HG03066 (cell line): ENCODE measurements around the gene KRTAP8-1.

ENCODE experiments used
- ATAC-seq: cut with Tn5 transposase; IDR thresholded peaks from one replicate; pipeline ENCODE4 v1.9.1; 2021; ENCODE audit warnings: low read depth; ENCODE audit not compliant: unreplicated experiment

KRTAP8-1 gene, protein sequence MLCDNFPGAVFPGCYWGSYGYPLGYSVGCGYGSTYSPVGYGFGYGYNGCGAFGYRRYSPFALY

DNA sequence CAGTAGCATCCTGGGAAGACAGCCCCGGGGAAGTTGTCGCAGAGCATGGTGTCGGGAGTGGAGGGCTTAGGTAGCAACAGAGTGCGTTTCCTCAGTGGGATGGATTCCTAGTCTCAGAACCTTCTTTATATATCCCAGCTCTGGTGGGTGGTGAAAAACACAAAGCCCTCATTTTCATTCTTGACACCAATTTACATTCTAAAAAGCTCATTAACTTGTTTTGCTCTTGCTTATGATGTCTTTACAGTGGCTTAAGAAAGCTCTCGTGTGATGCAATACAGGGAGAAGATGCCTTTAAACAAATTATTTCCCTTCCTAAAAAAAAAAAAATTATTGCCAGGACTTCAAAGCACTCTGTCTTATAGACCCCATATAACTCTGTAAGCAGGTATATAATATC is at the start of gene KRTAP8-1:
TSS of gene KRTAP8-1 (minus strand) at position 101 of the 400 bp plus-strand sequence. CDS start at position 47, 54 bp downstream.
- ATAC-seq = no peak

DNA sequence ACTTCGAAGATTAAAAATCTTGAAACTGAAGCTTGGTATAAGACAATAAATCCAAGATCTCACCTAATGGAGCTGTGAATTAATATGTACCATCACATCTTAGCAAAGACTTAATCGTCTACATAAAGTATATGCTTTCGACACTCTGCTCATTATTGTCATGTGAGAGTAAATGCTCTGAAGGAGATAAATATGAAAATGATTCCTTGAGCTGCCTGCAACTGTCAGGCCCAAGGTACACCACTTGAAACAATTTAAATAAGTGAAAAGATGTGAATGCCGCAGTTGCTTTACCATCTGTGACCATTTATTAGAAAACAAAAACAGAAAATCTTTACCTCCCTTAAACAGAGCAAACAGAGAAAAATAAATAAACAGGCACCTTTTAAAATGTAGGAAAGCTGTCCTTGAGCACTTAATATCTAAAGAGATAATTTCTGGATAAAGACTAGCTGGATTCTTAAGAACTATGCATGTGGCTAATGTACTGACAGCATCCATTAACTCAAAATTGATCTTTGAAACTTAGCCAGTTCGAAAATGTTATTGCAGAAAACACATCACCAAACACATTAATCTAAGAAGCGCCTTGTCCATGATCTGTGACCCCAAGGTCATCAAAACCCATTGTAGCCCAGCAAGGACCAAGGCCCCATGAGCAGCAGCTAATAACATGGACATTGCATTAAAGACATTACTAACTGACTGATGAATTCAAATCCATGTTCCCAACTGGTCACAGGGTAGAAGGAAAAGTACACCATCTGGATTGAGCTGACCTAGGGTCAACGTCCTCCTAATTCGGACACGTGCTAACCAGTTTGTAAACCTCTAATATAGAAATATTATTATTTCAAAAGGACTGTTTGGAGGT is 34.8 kb upstream of the KRTAP8-1 start:
- no peak for ATAC-seq

DNA sequence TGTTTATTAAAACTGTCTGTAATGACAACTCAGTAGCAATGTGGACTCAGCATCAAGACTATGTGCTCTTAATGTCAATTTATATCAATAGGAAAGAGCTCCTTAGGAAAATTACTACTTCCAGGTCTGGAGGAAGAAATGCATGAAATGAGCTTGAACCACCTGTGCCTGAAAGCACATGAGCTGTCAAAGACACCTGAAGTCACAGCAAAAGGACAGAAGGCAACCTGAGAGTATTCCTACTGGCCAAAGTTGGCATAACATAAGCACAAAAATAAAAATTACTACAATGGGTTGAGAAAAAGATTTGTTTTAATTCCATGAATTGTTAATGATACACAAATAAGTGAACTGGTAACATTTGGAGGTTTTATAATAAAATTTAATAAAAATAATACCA is 29.9 kb upstream of the KRTAP8-1 start:
- ATAC-seq = no peak

DNA sequence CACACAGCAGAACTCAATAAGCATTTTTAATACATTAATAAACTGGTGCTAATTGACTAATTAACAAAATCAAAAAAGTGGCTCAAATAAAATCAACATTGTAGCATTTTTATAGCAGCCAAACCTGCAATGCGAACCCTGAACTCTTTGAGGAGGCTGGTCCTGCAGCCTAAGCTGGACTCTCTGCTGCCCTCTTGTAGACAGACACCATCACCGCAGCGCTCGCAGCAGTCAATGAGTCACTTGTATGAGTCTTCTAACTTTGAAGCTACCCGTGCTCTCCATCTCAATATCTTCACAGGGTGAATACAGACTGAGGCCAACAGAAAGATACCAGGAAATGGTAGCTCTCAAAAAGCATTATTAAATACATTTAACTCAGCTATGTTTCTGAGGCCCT is 26.2 kb upstream of the KRTAP8-1 start:
- ATAC-seq = no peak

DNA sequence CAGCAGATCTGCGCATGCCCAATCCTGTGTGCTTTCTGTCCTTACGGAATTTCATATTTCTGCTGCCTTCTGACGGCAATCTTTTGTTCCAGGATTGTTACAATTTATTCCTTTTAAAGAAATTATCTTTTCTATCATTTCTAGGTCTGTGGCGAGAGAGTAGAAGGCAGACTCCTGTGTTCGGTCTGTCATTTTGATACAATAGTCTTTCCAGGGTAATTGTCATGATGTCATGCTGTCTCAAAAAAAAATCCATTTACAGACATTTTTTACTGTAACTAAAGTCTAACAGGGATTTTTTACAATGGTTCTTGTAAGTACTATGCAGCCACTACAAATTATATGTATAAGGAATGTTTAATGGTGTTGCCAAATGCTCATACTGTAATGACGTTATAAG is 25.5 kb upstream of the KRTAP8-1 start:
- no peak for ATAC-seq

DNA sequence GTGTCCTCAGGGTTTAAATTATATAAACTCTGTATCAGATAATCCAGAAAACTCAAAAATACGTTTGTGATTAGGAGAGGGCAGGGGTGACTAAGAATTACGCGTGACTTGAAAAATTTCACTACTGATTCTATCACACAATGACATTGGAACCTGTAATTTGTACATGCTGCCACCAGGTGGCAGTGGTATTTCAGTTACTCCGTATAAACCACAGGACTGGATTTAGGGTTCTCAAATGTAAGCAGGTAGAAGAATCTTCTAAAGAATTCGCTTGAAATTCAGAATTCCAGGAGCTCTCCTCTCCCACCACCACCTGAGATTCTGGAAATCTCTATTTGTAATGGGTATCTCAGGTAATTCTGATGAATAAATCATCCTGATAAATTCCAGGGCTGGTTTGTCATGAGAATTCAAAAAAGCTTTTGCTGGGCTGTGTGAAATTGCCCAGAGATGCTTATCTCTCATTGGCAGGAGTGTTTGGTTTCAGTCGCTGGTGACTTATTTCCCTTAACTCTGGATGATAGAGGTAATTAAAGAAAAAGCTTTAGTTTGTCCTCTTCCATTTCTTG is 18.2 kb upstream of the KRTAP8-1 start:
- ATAC-seq = no peak

DNA sequence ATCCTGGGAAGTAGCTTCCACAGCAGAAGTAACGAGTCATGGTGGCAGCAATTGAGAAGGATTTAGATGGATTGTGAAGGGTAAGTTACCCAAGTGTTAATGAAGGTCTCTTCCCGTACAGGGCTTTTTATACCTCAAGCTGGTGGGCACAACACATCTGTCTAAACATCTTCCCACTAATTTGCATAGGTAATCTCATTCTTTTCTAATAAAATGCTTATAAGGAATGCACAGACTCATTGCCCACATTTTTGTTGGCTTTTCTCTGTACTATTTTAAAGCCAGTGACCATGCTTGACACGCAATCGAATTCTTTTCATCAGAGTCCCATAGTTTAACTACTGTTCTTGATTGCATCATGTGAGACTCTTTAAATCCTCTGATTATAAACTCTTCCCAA is 16.6 kb upstream of the KRTAP8-1 start, which contains the start of gene KRTAP7-1:
TSS of gene KRTAP7-1 (minus strand) at position 101 of the 400 bp plus-strand sequence. CDS start at position 40, 61 bp downstream.
- no peak for ATAC-seq

DNA sequence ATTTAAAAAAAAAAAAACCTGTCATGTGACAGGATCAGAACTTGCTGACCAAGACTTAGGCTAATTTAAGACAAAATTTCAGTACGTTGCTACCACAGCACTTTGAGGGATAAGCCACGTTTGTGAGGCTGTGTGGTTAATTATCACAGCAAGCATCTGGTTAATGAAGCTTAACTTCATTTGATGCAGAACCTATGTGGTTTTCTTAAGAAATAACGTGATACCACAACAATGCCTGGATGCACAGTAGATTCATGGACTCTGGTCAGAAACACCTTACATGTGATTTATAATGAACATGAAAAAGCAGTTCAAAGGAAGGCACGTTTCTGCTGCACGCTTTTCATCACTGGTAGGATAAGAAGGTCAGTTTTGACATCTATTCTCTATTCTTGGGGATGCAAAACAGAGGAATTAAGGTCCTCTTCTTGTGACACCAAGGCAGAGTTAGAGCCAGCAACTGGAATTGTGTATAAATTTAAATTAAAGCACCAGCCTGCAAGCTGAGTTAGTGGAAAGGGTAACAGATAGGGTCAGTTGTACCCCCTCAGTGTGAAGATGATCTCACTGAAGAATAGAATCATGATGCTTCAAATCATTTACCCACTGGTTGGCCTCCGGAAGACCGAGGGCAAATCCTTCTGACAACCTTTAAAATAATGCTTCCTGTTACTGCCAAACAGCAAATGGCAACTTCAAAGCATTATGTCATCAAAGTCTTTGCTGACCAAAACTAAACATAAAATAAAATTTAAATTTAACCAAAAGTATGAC is 6.0 kb upstream of the KRTAP8-1 start:
- ATAC-seq = no peak

DNA sequence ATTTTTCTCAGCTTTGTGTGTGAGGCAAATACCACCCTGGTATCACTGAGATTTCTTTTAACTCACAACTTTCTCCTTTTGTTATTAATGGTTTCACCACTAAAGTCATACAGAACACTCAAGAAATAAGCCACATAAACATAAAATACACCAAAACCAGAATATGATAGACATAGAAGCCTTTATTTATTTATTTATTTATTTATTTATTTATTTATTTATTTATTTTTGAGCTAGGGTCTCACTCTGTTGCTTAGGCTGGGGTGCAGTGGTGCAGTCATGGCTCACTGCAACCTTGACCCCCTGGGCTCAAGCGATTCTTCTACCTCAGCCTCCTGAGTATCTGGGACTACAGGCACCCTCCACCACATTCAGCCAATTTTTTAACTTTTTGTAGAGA is 12.5 kb downstream of the KRTAP8-1 start:
- no peak for ATAC-seq

DNA sequence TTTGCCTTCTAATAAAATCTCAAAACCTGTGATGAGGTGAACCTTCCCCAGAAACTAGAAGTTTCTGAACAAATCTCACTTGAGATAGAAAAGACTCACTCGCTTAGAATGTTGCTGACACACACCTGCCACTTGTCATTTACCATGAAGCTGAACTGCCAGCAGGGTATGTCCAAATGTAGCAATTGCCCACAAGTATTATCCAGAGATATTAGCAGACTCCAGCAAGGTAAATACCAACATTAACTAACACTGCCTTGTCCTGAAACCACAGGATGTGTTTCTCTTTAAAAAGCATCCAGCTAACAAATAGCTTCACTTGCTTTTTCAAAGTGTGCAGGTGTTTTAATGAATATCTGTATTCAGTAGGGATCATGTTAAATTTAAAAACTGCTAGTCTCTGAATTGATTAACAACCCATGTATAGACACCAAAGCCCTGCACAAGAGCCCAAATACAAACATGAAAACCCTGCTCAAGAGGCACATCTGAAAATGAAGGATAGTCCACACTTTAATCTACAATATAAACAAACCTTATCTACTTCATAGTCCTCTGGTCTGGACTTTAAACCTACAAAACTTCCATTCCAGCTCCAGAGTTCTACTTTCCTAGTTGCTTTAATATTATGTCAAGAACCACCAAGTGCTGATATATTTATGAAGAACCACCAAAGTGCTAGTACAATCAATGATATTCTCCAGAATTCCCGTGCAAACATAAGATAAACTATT is 19.3 kb downstream of the KRTAP8-1 start:
- ATAC-seq = no peak

DNA sequence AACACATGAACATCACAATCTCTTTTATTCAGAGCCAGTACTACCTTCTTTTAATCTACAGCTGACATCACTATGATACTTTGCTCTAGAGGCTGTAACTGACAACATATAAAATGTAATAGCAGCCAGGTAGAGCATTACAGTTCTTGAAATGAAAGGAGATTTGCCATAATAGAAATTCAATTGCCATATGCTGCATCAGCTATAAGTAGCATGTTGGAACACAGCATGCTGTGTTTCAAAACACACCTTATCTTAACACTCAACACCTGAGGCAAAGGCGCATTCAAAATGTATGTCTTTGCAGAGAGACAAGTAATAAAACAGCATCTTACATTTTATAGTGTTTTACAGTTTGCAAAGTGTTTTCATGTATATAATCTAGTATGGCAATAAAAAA is 33.8 kb downstream of the KRTAP8-1 start:
- ATAC-seq = no peak

DNA sequence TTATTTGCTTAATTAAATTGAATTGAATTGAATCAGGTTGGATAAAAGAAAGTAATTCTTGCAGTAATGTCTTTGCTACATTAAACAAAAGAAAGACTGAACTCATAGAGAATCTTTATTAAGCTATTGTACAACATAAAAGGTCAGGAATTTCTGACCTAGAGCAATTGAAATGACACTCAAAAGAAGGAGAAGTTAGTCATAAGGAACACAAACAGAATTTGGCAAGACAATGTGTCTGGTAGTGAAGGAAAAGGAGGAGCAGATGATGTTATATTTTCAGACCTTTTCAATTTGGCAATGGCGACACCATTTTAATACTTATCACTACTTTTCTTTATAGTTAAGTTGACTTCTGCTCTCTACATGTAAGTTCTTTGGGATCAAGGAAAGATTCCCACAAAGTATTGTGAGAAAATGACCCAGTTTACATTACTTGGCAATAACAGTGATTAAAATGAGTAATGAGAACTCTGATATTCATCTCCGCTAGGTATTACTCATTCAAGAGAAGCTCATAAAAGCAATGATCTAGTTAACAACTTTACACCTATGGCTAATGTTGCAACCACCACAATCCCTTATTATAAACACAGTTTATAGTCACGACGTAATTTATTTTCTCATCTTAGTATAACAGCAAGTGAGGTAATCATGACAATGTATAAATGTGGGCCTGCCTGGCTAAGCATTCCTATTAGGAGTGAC is 43.2 kb downstream of the KRTAP8-1 start:
- no peak for ATAC-seq
